ENCODE measurements around the gene DIAPH1.

DIAPH1 gene

GRCh38 chr5:141491323-141492167 is 127.3 kb downstream of the DIAPH1 start:
- Histone ChIP-seq H4K20me1 (ENCODE audit: control insufficient read depth, insufficient read depth, low read depth, low read length) (no peaks in the 10 kb centered on the region), H3K36me3 (ENCODE audit: control insufficient read depth, low read length) (peaks cover 94% of the 10 kb centered on the region), H3K4me3 (ENCODE audit: low read length) (peak overlapping the region; percentile 58), H3K9me3 (ENCODE audit: control insufficient read depth, insufficient read depth, low read length) (no peaks in the 10 kb centered on the region), H3K4me1 (ENCODE audit: control insufficient read depth, low read length) (peaks cover 71% of the 10 kb centered on the region), H3F3A (ENCODE audit: control insufficient read depth, insufficient read depth) (peaks cover 5% of the 10 kb centered on the region; the same call in 1 of the 2 replicates), H3K27ac (ENCODE audit: low read depth, low read length) (no peak overlapping the region), H3K9me2 (replicated peaks; ENCODE audit: control insufficient read depth, low read length) (no peaks in the 10 kb centered on the region), H3K27me3 (ENCODE audit: control insufficient read depth, low read length) (no peaks in the 10 kb centered on the region), H3K79me2 (ENCODE audit: control insufficient read depth, low read length) (peaks cover 76% of the 10 kb centered on the region), H3K4me2 (ENCODE audit: low read length) (peak overlapping the region; percentile 63)
- TF ChIP-seq CTCF (IDR thresholded peaks at IDR 0.05; ENCODE audit: low read depth, low read length, poor library complexity, severe bottlenecking) (no peak), EZH2phosphoT487 (IDR thresholded peaks at IDR 0.05; ENCODE audit: borderline replicate concordance, low read length) (no peak)

- no peaks in the 10 kb centered on the region for H3K9me2 ChIP-seq (replicated peaks; ENCODE audit: control insufficient read depth, low read length)
- H3K4me2 ChIP-seq (ENCODE audit: low read length): peak overlapping the region; percentile 63
- H3K27ac ChIP-seq (ENCODE audit: low read depth, low read length): no peak overlapping the region
- H3K4me3 ChIP-seq (ENCODE audit: low read length): peak overlapping the region; percentile 58
- no peak for TF ChIP-seq EZH2phosphoT487 (IDR thresholded peaks at IDR 0.05; ENCODE audit: borderline replicate concordance, low read length)
- TF ChIP-seq CTCF (IDR thresholded peaks at IDR 0.05; ENCODE audit: low read depth, low read length, poor library complexity, severe bottlenecking): no peak
- peaks cover 94% of the 10 kb centered on the region for H3K36me3 ChIP-seq (ENCODE audit: control insufficient read depth, low read length)
- H3F3A ChIP-seq (ENCODE audit: control insufficient read depth, insufficient read depth): peaks cover 5% of the 10 kb centered on the region; the same call in 1 of the 2 replicates
- H3K9me3 ChIP-seq (ENCODE audit: control insufficient read depth, insufficient read depth, low read length): no peaks in the 10 kb centered on the region
- H3K79me2 ChIP-seq (ENCODE audit: control insufficient read depth, low read length): peaks cover 84% of the 10 kb centered on the region
- peaks cover 71% of the 10 kb centered on the region for H3K4me1 ChIP-seq (ENCODE audit: control insufficient read depth, low read length)
- no peaks in the 10 kb centered on the region for H3K27me3 ChIP-seq (ENCODE audit: control insufficient read depth, low read length)
- H4K20me1 ChIP-seq (ENCODE audit: control insufficient read depth, insufficient read depth, low read depth, low read length): no peaks in the 10 kb centered on the region
Measured at GRCh38 chr5:141490771-141491170, 128.0 kb downstream of the DIAPH1 start.

GRCh38 chr5:141490271-141490670 is 128.5 kb downstream of the DIAPH1 start:
- no peaks in the 10 kb centered on the region for H3K27me3 ChIP-seq (ENCODE audit: control insufficient read depth, low read length)
- no peak overlapping the region for H3K4me3 ChIP-seq (ENCODE audit: low read length)
- TF ChIP-seq CTCF (IDR thresholded peaks at IDR 0.05; ENCODE audit: low read depth, low read length, poor library complexity, severe bottlenecking): no peak
- TF ChIP-seq EZH2phosphoT487 (IDR thresholded peaks at IDR 0.05; ENCODE audit: borderline replicate concordance, low read length): no peak
- no peaks in the 10 kb centered on the region for H3K9me2 ChIP-seq (replicated peaks; ENCODE audit: control insufficient read depth, low read length)
- peaks cover 5% of the 10 kb centered on the region; the same call in 1 of the 2 replicates for H3F3A ChIP-seq (ENCODE audit: control insufficient read depth, insufficient read depth)
- H4K20me1 ChIP-seq (ENCODE audit: control insufficient read depth, insufficient read depth, low read depth, low read length): no peaks in the 10 kb centered on the region
- no peak overlapping the region for H3K27ac ChIP-seq (ENCODE audit: low read depth, low read length)
- peaks cover 89% of the 10 kb centered on the region for H3K79me2 ChIP-seq (ENCODE audit: control insufficient read depth, low read length)
- peaks cover 94% of the 10 kb centered on the region for H3K36me3 ChIP-seq (ENCODE audit: control insufficient read depth, low read length)
- H3K4me2 ChIP-seq (ENCODE audit: low read length): peak overlapping the region; percentile 63; the same call in 1 of the 2 replicates
- H3K4me1 ChIP-seq (ENCODE audit: control insufficient read depth, low read length): peaks cover 66% of the 10 kb centered on the region
- no peaks in the 10 kb centered on the region for H3K9me3 ChIP-seq (ENCODE audit: control insufficient read depth, insufficient read depth, low read length)

Measured in DOHH2 (cell line).